Measurements from ENCODE around the gene CARD9.
"Not testable (repeated sequence)": the region's sequence is repeated elsewhere in the genome, so short reads cannot be mapped to it uniquely, and the experiment has no call there.

CARD9 gene

DNA sequence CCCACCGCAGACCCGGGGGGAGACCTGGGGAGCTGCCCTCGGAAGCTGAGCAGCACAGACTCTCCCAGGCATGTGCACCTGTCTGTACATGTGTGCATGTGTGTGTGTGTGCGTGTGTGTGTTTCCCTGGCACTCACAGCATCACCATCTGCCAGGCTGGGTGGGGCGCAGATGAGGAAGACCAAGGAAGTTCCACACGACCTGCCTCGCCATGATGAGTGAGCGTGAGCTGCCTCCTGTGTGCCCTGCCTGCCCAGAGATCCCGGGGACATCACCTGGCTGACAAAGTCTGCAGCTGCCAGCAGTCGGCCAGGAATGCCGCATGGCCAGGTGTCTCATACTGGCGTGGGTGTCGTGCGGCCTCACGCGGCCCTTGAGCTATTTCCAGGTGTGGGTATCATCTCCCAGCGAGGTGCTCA lies 50.1 kb downstream of the CARD9 start:
- no peak for DNase-seq (ENCODE audit: low read depth in 2 of 2)

DNA sequence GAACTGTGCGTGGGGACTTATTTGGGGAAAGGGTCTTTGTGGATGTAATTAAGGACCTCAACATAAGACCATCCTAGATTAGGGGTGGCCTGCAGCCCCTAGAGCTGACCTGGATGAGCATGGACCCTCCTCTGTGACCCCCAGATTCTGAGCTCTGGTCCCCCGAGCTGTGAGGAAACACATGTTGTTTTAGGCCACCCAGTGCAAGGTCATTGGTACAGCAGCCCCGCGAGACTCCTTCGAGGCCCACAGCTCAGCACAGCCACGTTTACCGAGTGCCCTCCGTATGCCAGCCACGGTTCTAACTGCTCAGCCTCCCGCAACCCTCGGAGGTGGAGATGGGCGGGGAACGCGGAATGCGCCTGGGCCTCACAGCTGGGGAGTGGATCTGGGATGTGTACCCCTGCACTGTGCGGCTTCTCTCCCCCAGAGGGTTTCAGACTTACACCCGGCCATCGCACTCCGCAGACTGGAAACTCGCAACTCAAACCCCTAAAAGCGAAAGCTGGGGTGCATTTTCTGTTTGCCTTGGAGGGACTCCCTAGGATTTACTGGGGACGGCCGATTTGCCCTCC lies 50.6 kb downstream of the CARD9 start:
- DNase-seq (ENCODE audit: low read depth in 2 of 2), result no peak

DNA sequence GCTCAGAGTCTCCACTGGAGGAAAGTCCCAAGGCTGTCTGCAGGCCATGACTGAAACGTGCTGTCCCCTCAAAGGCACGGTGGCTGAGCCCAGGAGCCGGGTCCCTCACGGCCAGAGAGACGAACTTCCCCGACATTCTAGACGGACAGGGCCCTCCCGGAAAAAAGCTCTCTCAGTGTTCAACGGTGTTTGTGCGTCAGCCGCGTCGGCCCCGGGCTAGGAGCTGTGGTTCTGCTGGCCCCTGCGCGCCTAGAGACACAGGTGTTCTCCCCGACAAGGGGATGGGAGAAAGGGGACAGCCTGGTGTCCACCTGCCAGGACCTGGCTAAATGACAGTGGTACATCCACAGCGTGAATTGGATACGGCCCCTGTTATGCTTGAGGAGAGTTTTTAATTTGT lies 51.9 kb downstream of the CARD9 start:
- no peak for DNase-seq (ENCODE audit: low read depth in 2 of 2)

DNA sequence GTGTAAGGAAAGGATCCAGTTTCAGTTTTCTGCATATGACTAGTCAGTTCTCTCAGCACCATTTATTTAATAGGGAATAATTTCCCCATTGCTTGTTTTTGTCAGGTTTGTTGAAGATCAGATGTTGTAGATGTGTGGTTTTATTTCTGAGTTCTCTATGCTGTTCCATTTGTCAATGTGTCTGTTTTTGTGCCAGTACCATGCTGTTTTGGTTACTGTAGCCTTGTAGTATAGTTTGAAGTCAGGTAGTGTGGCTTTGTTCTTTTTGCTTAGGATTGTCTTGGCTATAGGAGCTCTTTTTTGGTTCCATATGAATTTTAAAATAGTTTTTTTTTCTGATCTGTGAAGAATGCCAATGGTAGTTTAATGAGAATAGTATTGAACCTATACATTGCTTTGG lies 52.5 kb downstream of the CARD9 start:
- DNase-seq (ENCODE audit: low read depth in 2 of 2), result not testable (repeated sequence)

DNA sequence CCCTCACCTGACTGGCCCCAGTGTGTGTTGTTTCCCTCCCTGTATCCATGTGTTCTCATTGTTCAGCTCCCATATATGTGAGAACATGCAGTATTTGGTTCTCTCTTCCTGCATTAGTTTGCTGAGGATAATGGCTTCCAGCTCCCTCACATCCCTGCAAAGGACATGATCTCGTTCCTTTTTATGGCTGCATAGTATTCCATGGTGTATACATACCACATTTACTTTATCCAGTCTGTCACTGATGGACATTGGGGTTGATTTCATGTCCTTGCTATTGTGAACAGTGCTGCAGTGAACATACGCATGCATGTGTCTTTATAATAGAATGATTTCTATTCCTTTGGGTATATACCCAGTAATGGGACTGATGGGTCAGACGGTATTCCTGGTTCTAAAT lies 53.5 kb downstream of the CARD9 start:
- not testable (repeated sequence) for DNase-seq (ENCODE audit: low read depth in 2 of 2)

DNA sequence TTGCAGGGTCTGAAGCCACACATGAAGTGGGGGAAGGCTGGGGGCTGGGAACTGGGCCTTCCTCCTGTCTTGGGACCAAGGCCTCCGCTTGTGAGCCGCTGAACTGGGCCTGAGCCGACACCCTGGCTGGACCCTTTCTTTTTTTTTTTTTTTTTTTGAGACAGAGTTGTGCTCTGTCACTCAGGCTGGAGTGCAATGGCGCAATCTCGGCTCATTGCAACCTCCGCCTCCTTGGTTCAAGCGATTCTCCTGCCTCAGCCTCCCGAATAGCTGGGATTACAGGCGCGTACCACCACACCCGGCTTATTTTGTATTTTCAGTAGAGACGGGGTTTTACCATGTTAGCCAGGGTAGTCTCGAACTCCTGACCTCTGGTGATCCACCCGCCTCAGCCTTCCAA lies 54.2 kb downstream of the CARD9 start:
- not testable (repeated sequence) for DNase-seq (ENCODE audit: low read depth in 2 of 2)

DNA sequence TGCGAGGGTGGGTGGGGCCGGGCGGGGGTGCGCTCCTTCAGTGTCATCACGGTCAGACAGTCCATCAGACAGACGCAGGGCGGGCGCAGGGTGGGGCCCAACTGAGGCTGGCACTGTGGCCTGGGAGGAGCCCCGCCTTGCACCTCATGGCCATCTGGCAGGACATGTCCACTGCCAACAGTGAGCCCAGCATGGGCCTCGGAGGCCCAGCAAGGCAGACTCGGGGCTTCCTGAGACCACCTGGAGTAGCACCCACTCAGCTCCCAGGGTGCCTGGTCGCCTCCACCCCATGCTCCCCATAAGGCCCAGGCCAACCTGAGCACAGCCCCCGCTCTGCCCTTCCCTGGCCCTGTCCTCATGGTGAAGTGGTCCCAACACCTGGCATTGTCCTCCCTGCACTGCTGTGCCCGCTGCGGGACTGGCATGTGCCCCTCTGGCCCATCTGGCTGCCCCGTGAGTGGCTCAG lies 54.7 kb downstream of the CARD9 start:
- no peak for DNase-seq (ENCODE audit: low read depth in 2 of 2)

DNA sequence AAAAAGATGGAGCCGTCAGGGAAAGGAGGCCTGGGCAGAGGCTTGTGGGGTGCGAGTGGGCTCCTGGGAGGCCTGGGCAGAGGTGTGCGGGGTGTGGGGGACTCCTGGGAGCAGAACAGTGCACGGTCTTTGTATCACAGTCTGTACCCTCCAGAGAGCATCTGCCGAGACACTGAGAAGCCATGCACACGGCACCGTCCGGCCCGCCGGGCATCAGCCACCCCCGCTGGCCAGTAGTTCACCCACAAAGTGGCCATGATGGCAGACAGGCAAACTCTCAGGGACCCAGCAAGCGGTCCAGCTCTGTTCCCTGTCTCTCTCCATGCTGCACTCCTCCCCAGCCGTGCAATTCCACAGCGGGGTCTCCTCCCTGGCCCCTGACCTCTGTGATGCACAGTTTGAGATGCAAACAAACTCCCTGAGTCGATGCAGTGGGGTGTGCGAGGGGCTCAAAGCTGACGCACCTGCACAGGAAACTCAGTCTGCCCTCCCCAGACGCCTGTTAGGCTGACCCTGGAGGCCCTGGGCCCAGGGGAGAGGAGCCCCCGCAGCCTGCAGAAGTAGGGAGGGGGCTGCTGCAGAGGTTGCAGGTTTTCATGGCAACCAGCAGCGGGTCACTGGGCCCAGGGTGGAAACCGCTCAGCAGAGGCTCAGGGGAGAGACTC lies 55.2 kb downstream of the CARD9 start:
- no peak for DNase-seq (ENCODE audit: low read depth in 2 of 2)

DNA sequence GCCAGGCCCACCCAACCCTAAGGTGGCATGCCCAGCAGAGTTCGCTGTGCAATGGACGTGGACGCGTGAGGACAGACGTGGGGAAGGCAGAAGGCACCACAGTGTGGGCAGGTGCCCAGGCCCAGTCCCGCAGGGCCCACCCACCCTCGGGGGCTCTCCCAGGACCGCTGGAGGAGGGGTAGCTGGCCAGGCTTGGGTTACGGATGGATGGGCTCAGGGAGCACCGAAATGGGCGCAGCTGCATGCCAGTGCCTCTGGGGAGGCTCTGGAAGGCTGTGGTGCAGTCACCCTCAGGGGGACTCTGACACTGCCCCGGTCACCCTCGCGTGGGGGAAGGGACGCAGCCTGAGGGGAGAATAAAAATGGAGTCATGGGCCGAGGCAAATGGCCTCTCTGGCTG lies 55.8 kb downstream of the CARD9 start:
- DNase-seq (ENCODE audit: low read depth in 2 of 2), result no peak

DNA sequence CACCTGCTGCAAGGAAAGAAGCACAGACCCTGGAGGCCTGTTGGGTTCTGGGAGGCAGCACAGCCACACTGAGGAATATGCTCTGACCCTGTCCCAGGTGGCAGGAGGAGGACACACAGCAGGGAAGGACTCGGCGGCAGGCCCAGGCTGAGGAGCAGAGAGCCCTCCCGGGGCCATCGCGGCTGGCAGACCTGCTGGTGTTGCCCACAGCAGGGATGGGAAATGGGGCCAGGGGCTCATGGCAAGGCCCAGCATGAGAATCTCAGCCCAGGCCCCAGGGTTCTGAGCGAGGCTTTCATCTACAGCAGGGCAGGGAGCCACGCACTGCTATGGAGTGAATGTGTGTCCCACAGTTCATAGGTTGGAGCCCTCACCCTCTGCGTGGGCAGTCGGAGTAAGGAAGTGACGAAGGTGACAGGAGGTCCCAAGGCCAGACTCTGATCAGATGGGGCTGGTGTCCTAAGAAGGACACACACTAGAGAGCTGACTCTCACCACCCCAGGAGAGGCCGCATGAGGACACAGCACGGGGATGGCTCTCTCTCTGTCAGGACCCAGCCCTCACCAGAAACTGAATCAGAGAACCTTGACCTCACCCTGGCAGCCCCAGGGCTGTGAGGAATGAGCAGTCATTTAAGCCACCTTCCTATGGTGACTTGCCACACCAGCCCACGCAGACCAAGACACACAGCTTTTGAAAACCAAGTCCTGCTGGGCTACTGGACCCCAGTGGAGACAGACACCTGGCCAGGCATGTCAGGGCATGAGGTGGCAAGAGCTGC lies 56.4 kb downstream of the CARD9 start:
- no peak for DNase-seq (ENCODE audit: low read depth in 2 of 2)

DNA sequence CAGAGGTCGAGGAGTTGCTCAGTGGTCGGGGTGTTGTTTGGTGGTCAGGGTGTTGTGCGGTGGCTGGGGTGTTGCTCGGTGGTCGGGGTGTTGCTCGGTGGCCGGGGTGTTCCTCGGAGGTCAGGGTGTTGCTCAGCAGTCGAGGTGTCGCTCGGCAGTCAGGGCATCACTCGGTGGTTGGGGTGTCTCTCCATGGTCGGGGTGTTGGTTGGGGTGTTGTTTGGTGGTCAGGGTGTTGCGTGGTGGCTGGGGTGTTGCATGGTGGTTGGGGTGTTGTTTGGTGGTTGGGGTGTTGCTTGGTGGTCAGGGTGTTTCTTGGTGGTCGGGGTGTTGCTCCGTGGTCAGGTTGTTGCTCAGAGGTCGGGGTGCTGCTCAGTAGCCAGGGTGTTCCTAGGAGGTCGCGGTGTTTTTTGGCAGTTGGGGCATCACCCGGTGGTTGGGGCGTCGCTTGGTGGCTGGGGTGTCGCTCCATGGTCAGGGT lies 57.2 kb downstream of the CARD9 start:
- DNase-seq (ENCODE audit: low read depth in 2 of 2), result no peak

DNA sequence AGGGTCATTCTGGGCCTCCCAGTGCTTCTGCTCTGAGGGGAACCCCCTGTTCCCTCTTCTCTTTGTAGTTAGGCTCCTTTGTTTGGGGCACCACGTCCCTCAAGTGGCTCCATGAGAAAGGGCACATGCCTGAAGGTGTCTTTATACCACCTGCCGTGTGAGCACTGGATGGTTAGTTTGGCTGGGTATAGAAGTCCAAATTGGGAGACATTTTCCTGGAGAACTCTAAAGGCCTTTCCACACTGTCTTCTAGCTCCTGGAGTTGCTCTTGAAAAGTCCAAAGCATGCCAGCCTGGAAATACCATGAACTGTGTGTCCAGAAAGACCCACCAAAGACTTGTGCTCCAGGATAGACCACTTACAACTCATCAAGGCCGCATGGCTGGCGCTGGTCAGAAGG lies 58.5 kb downstream of the CARD9 start:
- no peak for DNase-seq (ENCODE audit: low read depth in 2 of 2)

DNA sequence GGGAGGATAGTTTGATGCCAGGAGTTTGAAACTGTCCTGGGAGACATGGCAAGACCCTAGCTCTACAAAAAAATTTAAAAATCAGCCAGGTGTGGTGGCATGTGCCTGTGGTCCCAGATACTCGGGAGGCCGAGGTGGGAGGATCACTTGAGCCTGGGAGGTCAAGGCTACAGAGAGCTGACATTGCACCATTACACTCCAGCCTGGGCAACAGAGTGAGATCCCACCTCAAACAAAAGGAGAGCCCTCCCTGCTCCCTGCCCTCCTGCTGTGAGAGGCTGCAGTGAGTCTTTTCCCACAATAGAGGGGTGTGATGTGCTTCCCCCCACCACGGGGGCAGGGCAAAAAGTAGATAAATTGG lies 59.4 kb downstream of the CARD9 start:
- DNase-seq (ENCODE audit: low read depth in 2 of 2), result no peak

Data from stimulated activated CD4-positive, alpha-beta T cell treated with anti-CD3 and anti-CD28 coated beads, Interleukin-15, amount 100 ng/mL, for 48 hours (primary cell).